Smooth muscle cell (in vitro differentiated cells): ENCODE results near the gene ZW10. TPM values are rescaled to one million over a fixed set of nuclear protein-coding genes. Genes with fewer than 3 reads are reported as not detected.
"Not testable (repeated sequence)": the region's sequence is repeated elsewhere in the genome, so short reads cannot be mapped to it uniquely, and the experiment has no call there.

Source experiments
- DNase-seq: peaks from one replicate; lab custom pipeline; 2025; ENCODE audit not compliant: unreplicated experiment; lab: John Stamatoyannopoulos, UW
- H2AFZ ChIP-seq: fragments of 200-600 bp; sonication (generic); 2 replicates; pipeline ENCODE4 v1.6.0; 2016; ENCODE audit warnings: antibody characterized with exemption, low read depth, mild to moderate bottlenecking
- H3F3A ChIP-seq: fragments of 200-600 bp; sonication (generic); 2 replicates; pipeline ENCODE4 v1.6.0; 2017; ENCODE audit warnings: antibody characterized with exemption, low read depth
- H3K27ac ChIP-seq: fragments of 200-600 bp; sonication (generic); 2 replicates; pipeline ENCODE4 v1.5.1; 2016; ENCODE audit warnings: low read depth, mild to moderate bottlenecking
- H3K27me3 ChIP-seq: fragments of 200-600 bp; sonication (generic); 2 replicates; pipeline ENCODE4 v1.6.1; 2016; ENCODE audit warnings: low read depth, mild to moderate bottlenecking
- H3K36me3 ChIP-seq: fragments of 200-600 bp; sonication (generic); 2 replicates; pipeline ENCODE4 v1.5.1; 2016; ENCODE audit warnings: low read depth
- H3K4me1 ChIP-seq: fragments of 200-600 bp; sonication (generic); 2 replicates; pipeline ENCODE4 v1.5.1; 2016; ENCODE audit warnings: low read depth
- H3K4me2 ChIP-seq: fragments of 200-600 bp; sonication (generic); 2 replicates; pipeline ENCODE4 v1.6.0; 2016; ENCODE audit warnings: mild to moderate bottlenecking
- H3K4me3 ChIP-seq: fragments of 200-600 bp; sonication (generic); 2 replicates; pipeline ENCODE4 v1.5.1; 2016; ENCODE audit warnings: mild to moderate bottlenecking
- H3K79me2 ChIP-seq: fragments of 200-600 bp; sonication (generic); 2 replicates; pipeline ENCODE4 v1.6.0; 2016; ENCODE audit warnings: low read depth, mild to moderate bottlenecking
- H3K9ac ChIP-seq: fragments of 200-600 bp; sonication (generic); 2 replicates; pipeline ENCODE4 v1.6.0; 2016; ENCODE audit warnings: low read depth
- H3K9me3 ChIP-seq: fragments of 200-600 bp; sonication (generic); replicated peaks from 2 replicates; pipeline ENCODE4 v1.5.1; 2016; ENCODE audit warnings: low read depth
- H4K20me1 ChIP-seq: fragments of 200-600 bp; sonication (generic); 2 replicates; pipeline ENCODE4 v1.6.0; 2016; ENCODE audit warnings: low read depth
- WGBS: methylation state at CpG from one replicate; pipeline ENCODE4 v1.1.7; 2016; ENCODE audit warnings: low lambda C conversion rate; 5-methylcytosine and 5-hydroxymethylcytosine counted together
- polyA plus RNA-seq: library from polyadenylated mRNA; unstranded; fragments of >200 nt; fragmentation: Nextera tagmentation; extraction: Ambion mirVana; gene quantifications from 2 replicates; pipeline ENCODE4 v1.2.1, GENCODE V29; 2016
- total RNA-seq: library from RNA; depleted of rRNA; stranded (reverse); fragments of >200 nt; gene quantifications from 2 replicates; pipeline ENCODE4 v1.2.3, GENCODE V29; 2014
- TF ChIP-seq, protein P1 (sequence below): fragments of 200-600 bp; sonication (generic); IDR thresholded peaks from 2 replicates; pipeline ENCODE4 v1.5.1; 2017; ENCODE audit warnings: borderline replicate concordance, mild to moderate bottlenecking, antibody characterized with exemption; ENCODE audit not compliant: insufficient read depth, poor library complexity, severe bottlenecking

Gene ZW10
- total and polyA plus RNA-seq, 2 experiments from 2014 or later = 15.6 to 20.7 TPM

DNA sequence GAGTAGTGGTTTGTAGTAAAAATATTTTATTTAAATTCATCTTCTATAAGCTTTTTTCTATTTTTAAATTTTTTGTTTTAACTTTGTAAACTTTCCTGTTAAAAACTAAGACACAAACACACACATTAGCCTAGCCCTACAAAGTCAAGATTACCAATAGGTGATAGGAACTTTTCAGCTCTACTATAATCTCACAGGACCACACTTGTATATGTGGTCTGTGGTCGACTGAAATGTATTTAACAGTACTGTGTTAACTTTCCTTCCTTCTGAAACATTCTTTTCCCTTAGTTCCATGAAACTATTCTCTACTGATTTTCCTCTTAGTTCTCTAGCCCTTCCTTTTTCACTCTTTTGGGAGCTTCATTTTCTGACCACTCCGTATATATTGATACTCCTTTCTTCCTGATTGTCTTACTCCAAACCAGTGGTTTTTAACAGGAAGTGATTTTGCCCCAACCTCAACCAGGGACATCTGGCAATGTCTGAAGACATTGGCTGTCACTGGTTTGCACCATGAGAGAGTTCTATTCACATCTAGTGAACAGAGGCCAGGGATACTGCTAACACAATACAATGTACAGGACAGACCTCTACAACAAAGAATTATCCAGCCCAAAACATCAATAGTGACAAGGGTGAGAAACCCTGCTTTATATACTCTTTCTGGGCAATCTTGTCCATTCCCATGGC, 8.8 kb downstream of the ZW10 start:
- TF ChIP-seq, protein P1, sequence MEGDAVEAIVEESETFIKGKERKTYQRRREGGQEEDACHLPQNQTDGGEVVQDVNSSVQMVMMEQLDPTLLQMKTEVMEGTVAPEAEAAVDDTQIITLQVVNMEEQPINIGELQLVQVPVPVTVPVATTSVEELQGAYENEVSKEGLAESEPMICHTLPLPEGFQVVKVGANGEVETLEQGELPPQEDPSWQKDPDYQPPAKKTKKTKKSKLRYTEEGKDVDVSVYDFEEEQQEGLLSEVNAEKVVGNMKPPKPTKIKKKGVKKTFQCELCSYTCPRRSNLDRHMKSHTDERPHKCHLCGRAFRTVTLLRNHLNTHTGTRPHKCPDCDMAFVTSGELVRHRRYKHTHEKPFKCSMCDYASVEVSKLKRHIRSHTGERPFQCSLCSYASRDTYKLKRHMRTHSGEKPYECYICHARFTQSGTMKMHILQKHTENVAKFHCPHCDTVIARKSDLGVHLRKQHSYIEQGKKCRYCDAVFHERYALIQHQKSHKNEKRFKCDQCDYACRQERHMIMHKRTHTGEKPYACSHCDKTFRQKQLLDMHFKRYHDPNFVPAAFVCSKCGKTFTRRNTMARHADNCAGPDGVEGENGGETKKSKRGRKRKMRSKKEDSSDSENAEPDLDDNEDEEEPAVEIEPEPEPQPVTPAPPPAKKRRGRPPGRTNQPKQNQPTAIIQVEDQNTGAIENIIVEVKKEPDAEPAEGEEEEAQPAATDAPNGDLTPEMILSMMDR = no peak
- H3K4me2 ChIP-seq = no peak overlapping the region
- H2AFZ ChIP-seq = no peak overlapping the region
- H3K4me1 ChIP-seq = no peaks in the 10 kb centered on the region
- H3F3A ChIP-seq = no peaks in the 10 kb centered on the region
- WGBS = 96% methylated on average over 2 of the region's 2 CpGs
- no peak for DNase-seq
- H3K79me2 ChIP-seq = peaks cover 26% of the 10 kb centered on the region
- peaks cover 37% of the 10 kb centered on the region for H4K20me1 ChIP-seq
- H3K4me3 ChIP-seq = no peak overlapping the region
- no peak overlapping the region for H3K27ac ChIP-seq
- peaks cover 9% of the 10 kb centered on the region for H3K36me3 ChIP-seq
- H3K27me3 ChIP-seq = no peaks in the 10 kb centered on the region
- H3K9me3 ChIP-seq = peaks cover 3% of the 10 kb centered on the region
- no peak overlapping the region for H3K9ac ChIP-seq

DNA sequence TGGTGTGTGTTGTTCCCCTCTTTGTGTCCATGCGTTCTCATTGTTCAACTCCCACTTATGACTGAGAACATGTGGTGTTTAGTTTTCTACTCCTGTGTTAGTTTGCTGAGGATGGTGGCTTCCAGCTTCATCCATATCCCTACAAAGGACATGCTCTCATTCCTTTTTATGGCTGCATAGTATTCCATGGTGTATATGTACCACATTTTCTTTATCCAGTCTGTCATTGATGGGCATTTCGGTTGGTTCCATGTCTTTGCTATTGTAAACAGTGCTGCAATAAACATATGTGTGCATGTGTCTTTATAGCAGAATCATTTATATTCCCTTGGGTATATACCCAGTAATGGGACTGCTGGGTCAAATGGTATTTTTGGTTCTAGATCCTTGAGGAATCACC, 10.5 kb downstream of the ZW10 start:
- H3K4me1 ChIP-seq, H3K27ac ChIP-seq, H3K9ac ChIP-seq, H3K27me3 ChIP-seq, H3K9me3 ChIP-seq, H3F3A ChIP-seq, H3K4me3 ChIP-seq, H3K4me2 ChIP-seq, H2AFZ ChIP-seq, DNase-seq: not testable (repeated sequence)
- H3K36me3 ChIP-seq = peaks cover 16% of the 10 kb centered on the region
- WGBS = 100% methylated on average over 2 of the region's 2 CpGs
- H3K79me2 ChIP-seq = peaks cover 23% of the 10 kb centered on the region
- peaks cover 34% of the 10 kb centered on the region for H4K20me1 ChIP-seq

DNA sequence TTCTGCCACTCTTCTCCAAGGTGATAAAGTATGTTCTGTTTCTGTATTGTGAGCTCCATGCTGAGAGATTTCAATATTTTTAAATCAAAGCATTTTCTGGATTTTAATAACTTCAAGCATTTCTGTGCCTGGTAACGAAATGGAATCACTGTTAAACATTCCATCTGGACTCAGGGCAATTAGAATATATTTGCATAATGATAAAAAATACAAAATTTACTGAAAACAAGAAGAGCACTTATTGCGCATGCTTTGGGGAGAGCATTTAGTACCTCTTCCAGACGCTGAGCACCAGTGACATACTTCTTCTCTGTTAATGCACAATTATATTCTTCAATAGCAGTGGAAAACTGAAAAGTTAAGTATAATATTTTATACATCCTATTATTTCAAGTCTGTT, 13.3 kb downstream of the ZW10 start:
- Histone ChIP-seq H3K9me3 (peaks cover 3% of the 10 kb centered on the region), H3K79me2 (peaks cover 22% of the 10 kb centered on the region), H3K36me3 (peaks cover 30% of the 10 kb centered on the region), H3F3A (no peaks in the 10 kb centered on the region), H3K4me2 (no peak overlapping the region), H3K9ac (no peak overlapping the region), H4K20me1 (peaks cover 16% of the 10 kb centered on the region), H3K27me3 (no peaks in the 10 kb centered on the region), H3K4me3 (no peak overlapping the region), H3K27ac (no peak overlapping the region), H3K4me1 (no peaks in the 10 kb centered on the region), H2AFZ (no peak overlapping the region)
- 96% methylated on average over 3 of the region's 3 CpGs for WGBS
- TF ChIP-seq, protein P1 = no peak
- DNase-seq = no peak

DNA sequence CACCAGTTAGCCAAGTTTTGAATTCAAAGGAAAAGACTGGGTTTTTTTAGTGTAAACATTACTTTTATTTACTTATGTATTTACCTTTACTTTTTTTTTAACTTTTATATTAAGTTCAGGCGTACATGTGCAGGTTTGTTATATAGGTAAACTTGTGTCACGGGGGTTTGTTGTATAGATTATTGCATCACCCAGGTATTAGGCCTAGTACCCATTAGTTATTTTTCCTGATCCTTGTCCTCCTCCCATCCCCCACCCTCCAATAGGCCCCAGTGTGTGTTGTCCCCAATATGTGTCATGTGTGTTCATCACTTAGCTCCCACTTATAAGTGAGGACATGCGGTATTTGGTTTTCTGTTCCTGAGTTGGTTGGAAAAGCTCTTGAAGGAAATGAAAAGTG, 20.6 kb downstream of the ZW10 start:
- TF ChIP-seq, protein P1 = no peak
- no peak overlapping the region for H3K9ac ChIP-seq
- no peak overlapping the region for H2AFZ ChIP-seq
- no peaks in the 10 kb centered on the region for H3K27me3 ChIP-seq
- H3K79me2 ChIP-seq = no peaks in the 10 kb centered on the region
- no peak overlapping the region for H3K4me3 ChIP-seq
- WGBS = 97% methylated on average over 3 of the region's 3 CpGs
- H4K20me1 ChIP-seq = no peaks in the 10 kb centered on the region
- no peak overlapping the region for H3K27ac ChIP-seq
- no peak for DNase-seq
- no peaks in the 10 kb centered on the region for H3K9me3 ChIP-seq
- no peak overlapping the region for H3K4me2 ChIP-seq
- no peaks in the 10 kb centered on the region for H3K4me1 ChIP-seq
- H3F3A ChIP-seq = no peaks in the 10 kb centered on the region
- peaks cover 20% of the 10 kb centered on the region for H3K36me3 ChIP-seq
